HepG2 (cell line): ENCODE data around the gene GSK3B. TPM values are rescaled to one million over a fixed set of nuclear protein-coding genes. Genes with fewer than 3 reads are reported as not detected.
A peak's percentile ranks its signal among the peaks of the same experiment; 100 is the strongest.

ENCODE experiments used
- ARNT2 ChIP-seq: sonication (generic); formaldehyde crosslinking; IDR thresholded peaks from 2 replicates; pipeline ENCODE4 v1.8.0; 2022; ENCODE audit warnings: mild to moderate bottlenecking, low read depth, missing genetic modification reagents, moderate library complexity
- HOXA3 ChIP-seq: sonication (generic); formaldehyde crosslinking; IDR thresholded peaks from 2 replicates; pipeline ENCODE4 v1.5.0; 2020; ENCODE audit warnings: missing genetic modification reagents
- ISL2 ChIP-seq: sonication (generic); formaldehyde crosslinking; IDR thresholded peaks from 2 replicates; pipeline ENCODE4 v1.5.0; 2020; ENCODE audit warnings: missing genetic modification reagents
- KLF12 ChIP-seq: sonication (generic); formaldehyde crosslinking; IDR thresholded peaks from 2 replicates; pipeline ENCODE4 v1.4.0; 2020; ENCODE audit warnings: missing genetic modification reagents, borderline replicate concordance
- MAFF ChIP-seq: IDR thresholded peaks from 2 replicates; pipeline ENCODE4 v1.6.1; 2011; ENCODE audit warnings: low read depth, low read length, improper control_type of control experiment
- MEIS2 ChIP-seq: sonication (generic); formaldehyde crosslinking; IDR thresholded peaks from 2 replicates; pipeline ENCODE4 v1.9.0; 2021; ENCODE audit warnings: mild to moderate bottlenecking, missing genetic modification reagents
- MYNN ChIP-seq: sonication (generic); formaldehyde crosslinking; IDR thresholded peaks from 2 replicates; pipeline ENCODE4 v1.4.0; 2020; ENCODE audit warnings: mild to moderate bottlenecking, low read depth, missing genetic modification reagents
- POLR2A ChIP-seq, 2 experiments: IDR thresholded peaks; 2 replicates each; pipeline ENCODE4 v1.6.1; 2011; ENCODE audit warnings: low read depth in 2 of 2, low read length in 2 of 2, mild to moderate bottlenecking in 1 of 2, moderate library complexity in 1 of 2; ENCODE audit not compliant: insufficient read depth in 1 of 2
- SP5 ChIP-seq: IDR thresholded peaks from 2 replicates; pipeline ENCODE4 v1.6.1; 2016; ENCODE audit warnings: low read depth, borderline replicate concordance
- ZNF205 ChIP-seq: IDR thresholded peaks from 2 replicates; pipeline ENCODE4 v1.6.1; 2018; ENCODE audit warnings: missing biosample characterization, missing genetic modification reagents
- ZNF251 ChIP-seq: sonication (generic); formaldehyde crosslinking; IDR thresholded peaks from 2 replicates; pipeline ENCODE4 v1.9.0; 2021; ENCODE audit warnings: mild to moderate bottlenecking, missing genetic modification reagents
- ZNF564 ChIP-seq: sonication (generic); formaldehyde crosslinking; IDR thresholded peaks from 2 replicates; pipeline ENCODE4 v1.8.1; 2023; ENCODE audit warnings: mild to moderate bottlenecking, missing genetic modification reagents
- ZNF577 ChIP-seq: sonication (generic); formaldehyde crosslinking; IDR thresholded peaks from 2 replicates; pipeline ENCODE4 v1.4.0; 2020; ENCODE audit warnings: mild to moderate bottlenecking, low read depth, missing genetic modification reagents, borderline replicate concordance
- polyA plus RNA-seq, 8 experiments: library from polyadenylated mRNA; depleted of rRNA in 3 of 8; stranded (reverse) in 7 of 8; unstranded in 1 of 8; fragments of >200 nt; fragmentation: Illumina TruSeq in 4 of 8; extraction: Trizol in 4 of 8; gene quantifications; 2 replicates each; pipeline versions ENCODE4 v1.2.1 to v1.2.3, GENCODE V29; 2011 to 2016; ENCODE audit warnings: low read depth in 4 of 8, missing spikeins in 1 of 8, mixed read lengths in 1 of 8; ENCODE audit not compliant: insufficient read depth in 1 of 8
- total RNA-seq, 5 experiments: library from RNA; depleted of rRNA; stranded (reverse); fragments of >200 nt; fragmentation: Illumina TruSeq; extraction: Trizol; gene quantifications; 2 replicates each; pipeline ENCODE4 v1.2.3, GENCODE V29; 2016; ENCODE audit warnings: low read depth in 1 of 5
- TF ChIP-seq, protein P1 (sequence below): sonication (generic); formaldehyde crosslinking; IDR thresholded peaks from 2 replicates; pipeline ENCODE4 v1.4.0; 2020; ENCODE audit warnings: mild to moderate bottlenecking, low read depth, missing genetic modification reagents
- TF ChIP-seq, protein P2 (sequence below): sonication (generic); formaldehyde crosslinking; IDR thresholded peaks from 2 replicates; pipeline ENCODE4 v1.4.0; 2020; ENCODE audit warnings: low read depth, mild to moderate bottlenecking, missing genetic modification reagents
- TF ChIP-seq, protein P3 (sequence below), 2 experiments: fragments of 450-650 bp in 1 of 2; sonication (generic) in 1 of 2; formaldehyde crosslinking in 1 of 2; IDR thresholded peaks; 2 replicates each; pipeline versions ENCODE4 v1.6.1 to v1.8.0; 2016 to 2022; ENCODE audit warnings: antibody characterized with exemption in 1 of 2, mild to moderate bottlenecking in 1 of 2, missing genetic modification reagents in 1 of 2
- TF ChIP-seq, protein P4 (sequence below): sonication (generic); formaldehyde crosslinking; IDR thresholded peaks from 2 replicates; pipeline ENCODE4 v1.8.0; 2022; ENCODE audit warnings: missing genetic modification reagents, mild to moderate bottlenecking, inconsistent platforms, borderline replicate concordance

Gene GSK3B
- total and polyA plus RNA-seq, 2 of the 13 experiments (the other 11 are each of a cell fraction or from before 2014, with no cell fraction given) = 22.3 to 30.1 TPM

- TF ChIP-seq, protein P1, sequence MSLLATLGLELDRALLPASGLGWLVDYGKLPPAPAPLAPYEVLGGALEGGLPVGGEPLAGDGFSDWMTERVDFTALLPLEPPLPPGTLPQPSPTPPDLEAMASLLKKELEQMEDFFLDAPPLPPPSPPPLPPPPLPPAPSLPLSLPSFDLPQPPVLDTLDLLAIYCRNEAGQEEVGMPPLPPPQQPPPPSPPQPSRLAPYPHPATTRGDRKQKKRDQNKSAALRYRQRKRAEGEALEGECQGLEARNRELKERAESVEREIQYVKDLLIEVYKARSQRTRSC (CRISPR knock-in tag) = no peak
- TF ChIP-seq HOXA3 (CRISPR knock-in tag) = peak; percentile 85
- no peak for TF ChIP-seq ARNT2
- no peak for TF ChIP-seq MYNN (CRISPR knock-in tag)
- no peak for TF ChIP-seq ZNF251 (CRISPR knock-in tag)
- TF ChIP-seq POLR2A (IDR thresholded peaks at IDR 0.05; ENCODE audit: insufficient read depth in 1 of 2, low read depth in 2 of 2, low read length in 2 of 2) = peak; percentile 72 to 80
- TF ChIP-seq SP5 (CRISPR knock-in tag) = peak; percentile 98
- TF ChIP-seq, protein P2, sequence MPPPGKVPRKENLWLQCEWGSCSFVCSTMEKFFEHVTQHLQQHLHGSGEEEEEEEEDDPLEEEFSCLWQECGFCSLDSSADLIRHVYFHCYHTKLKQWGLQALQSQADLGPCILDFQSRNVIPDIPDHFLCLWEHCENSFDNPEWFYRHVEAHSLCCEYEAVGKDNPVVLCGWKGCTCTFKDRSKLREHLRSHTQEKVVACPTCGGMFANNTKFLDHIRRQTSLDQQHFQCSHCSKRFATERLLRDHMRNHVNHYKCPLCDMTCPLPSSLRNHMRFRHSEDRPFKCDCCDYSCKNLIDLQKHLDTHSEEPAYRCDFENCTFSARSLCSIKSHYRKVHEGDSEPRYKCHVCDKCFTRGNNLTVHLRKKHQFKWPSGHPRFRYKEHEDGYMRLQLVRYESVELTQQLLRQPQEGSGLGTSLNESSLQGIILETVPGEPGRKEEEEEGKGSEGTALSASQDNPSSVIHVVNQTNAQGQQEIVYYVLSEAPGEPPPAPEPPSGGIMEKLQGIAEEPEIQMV (CRISPR knock-in tag) = 0 out of 2 replicates have a peak, but pooled peaks have one; percentile 50
- TF ChIP-seq MAFF = peak; percentile 78
- no peak for TF ChIP-seq ZNF564 (CRISPR knock-in tag)
- peak; percentile 82 for TF ChIP-seq ISL2
- TF ChIP-seq, protein P3, sequence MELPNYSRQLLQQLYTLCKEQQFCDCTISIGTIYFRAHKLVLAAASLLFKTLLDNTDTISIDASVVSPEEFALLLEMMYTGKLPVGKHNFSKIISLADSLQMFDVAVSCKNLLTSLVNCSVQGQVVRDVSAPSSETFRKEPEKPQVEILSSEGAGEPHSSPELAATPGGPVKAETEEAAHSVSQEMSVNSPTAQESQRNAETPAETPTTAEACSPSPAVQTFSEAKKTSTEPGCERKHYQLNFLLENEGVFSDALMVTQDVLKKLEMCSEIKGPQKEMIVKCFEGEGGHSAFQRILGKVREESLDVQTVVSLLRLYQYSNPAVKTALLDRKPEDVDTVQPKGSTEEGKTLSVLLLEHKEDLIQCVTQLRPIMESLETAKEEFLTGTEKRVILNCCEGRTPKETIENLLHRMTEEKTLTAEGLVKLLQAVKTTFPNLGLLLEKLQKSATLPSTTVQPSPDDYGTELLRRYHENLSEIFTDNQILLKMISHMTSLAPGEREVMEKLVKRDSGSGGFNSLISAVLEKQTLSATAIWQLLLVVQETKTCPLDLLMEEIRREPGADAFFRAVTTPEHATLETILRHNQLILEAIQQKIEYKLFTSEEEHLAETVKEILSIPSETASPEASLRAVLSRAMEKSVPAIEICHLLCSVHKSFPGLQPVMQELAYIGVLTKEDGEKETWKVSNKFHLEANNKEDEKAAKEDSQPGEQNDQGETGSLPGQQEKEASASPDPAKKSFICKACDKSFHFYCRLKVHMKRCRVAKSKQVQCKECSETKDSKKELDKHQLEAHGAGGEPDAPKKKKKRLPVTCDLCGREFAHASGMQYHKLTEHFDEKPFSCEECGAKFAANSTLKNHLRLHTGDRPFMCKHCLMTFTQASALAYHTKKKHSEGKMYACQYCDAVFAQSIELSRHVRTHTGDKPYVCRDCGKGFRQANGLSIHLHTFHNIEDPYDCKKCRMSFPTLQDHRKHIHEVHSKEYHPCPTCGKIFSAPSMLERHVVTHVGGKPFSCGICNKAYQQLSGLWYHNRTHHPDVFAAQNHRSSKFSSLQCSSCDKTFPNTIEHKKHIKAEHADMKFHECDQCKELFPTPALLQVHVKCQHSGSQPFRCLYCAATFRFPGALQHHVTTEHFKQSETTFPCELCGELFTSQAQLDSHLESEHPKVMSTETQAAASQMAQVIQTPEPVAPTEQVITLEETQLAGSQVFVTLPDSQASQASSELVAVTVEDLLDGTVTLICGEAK (IDR thresholded peaks at IDR 0.05) = no peak
- TF ChIP-seq, protein P3 (CRISPR knock-in tag; IDR thresholded peaks at IDR 0.05) = no peak; the same call in 1 of the 2 replicates
- TF ChIP-seq ZNF577 (CRISPR knock-in tag) = no peak
- TF ChIP-seq MEIS2 = 0 out of 2 replicates have a peak, but pooled peaks have one; percentile 33
- TF ChIP-seq ZNF205 (CRISPR knock-in tag) = peak; percentile 69
- peak; percentile 85 for TF ChIP-seq KLF12 (CRISPR knock-in tag)
- TF ChIP-seq, protein P4, sequence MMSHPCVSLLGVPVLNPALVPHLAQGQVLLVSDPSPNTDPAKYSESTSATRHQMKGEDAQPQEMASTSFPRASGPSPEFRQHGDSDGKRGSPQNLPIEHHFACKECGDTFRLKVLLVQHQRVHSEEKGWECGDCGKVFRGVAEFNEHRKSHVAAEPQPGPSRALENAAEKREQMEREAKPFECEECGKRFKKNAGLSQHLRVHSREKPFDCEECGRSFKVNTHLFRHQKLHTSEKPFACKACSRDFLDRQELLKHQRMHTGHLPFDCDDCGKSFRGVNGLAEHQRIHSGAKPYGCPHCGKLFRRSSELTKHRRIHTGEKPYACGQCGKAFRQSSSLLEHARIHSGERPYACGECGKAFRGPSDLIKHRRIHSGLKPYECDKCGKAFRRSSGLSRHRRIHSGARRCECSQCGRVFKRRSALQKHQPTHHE (CRISPR knock-in tag) = no peak
Measured at GRCh38 chr3:119794971-119795612, 299.2 kb downstream of the GSK3B start (continued).
